AG04450 (cell line): ENCODE data around the gene NUP188. TPM values are rescaled to one million over a fixed set of nuclear protein-coding genes. Genes with fewer than 3 reads are reported as not detected.
"Not testable (repeated sequence)": the region's sequence is repeated elsewhere in the genome, so short reads cannot be mapped to it uniquely, and the experiment has no call there.

ENCODE experiments used
- CTCF ChIA-PET: fragments of 300-600, 350-600 bp; formaldehyde crosslinking; extraction: SDS; loops from one replicate; lab custom pipeline; 2022; ENCODE audit warnings: antibody characterized with exemption, inconsistent platforms; lab: Charles Lee
- POLR2A ChIA-PET: fragments of 350-600 bp; formaldehyde crosslinking; extraction: SDS; loops from one replicate; lab custom pipeline; 2021; ENCODE audit warnings: antibody characterized with exemption, inconsistent platforms; lab: Yijun Ruan, JAX
- DNase-seq: peaks from one replicate; pipeline ENCODE4 v3.0.0-alpha.2; 2011; ENCODE audit warnings: low read depth, low spot score
- H3K27ac ChIP-seq: one replicate; pipeline ENCODE4 v1.5.1; 2012; ENCODE audit warnings: low read depth, low read length, control low read depth
- H3K27me3 ChIP-seq: one replicate; pipeline ENCODE4 v1.6.0; 2012; ENCODE audit warnings: low read length; ENCODE audit not compliant: control insufficient read depth, insufficient read depth
- H3K4me3 ChIP-seq: 2 replicates; pipeline ENCODE4 v1.5.1; 2011; ENCODE audit warnings: mild to moderate bottlenecking, low read depth, low read length, control low read depth
- H3K9me3 ChIP-seq: 2 replicates; pipeline ENCODE4 v1.5.1; 2012; ENCODE audit warnings: low read length; ENCODE audit not compliant: control insufficient read depth, insufficient read depth
- polyA plus RNA-seq: library from polyadenylated mRNA; depleted of rRNA; stranded (reverse); fragments of >200 nt; gene quantifications from 2 replicates; pipeline ENCODE4 v1.2.3, GENCODE V29; 2011
- TF ChIP-seq, protein P1 (sequence below): IDR thresholded peaks from 2 replicates; pipeline ENCODE4 v1.5.1; 2011; ENCODE audit warnings: low read depth, low read length, control low read depth, inconsistent platforms

The NUP188 gene
- polyA plus RNA-seq, 1 experiment, result 46.3 TPM

DNA sequence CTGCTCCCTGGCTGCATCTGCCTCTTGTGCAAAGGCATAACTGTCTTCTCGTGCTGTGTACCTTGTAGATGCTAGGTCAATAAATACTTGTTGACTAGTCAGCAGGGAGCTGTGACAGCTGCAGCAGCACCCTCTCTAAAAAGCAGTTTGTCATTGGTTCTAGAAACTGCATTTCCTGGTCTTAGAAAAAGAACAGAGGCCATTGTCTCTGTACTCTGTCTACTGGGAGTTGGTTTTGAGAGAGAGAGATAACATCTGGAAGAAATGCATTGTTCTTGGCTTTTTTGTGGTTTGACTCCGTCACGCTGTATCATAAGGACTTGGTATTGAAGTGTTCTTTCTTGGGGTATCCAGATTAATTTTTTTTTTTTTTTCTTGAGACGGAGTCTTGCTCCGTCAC is 48.3 kb downstream of the NUP188 start:
- Histone ChIP-seq H3K27ac (no peak overlapping the region), H3K9me3 (no peaks in the 10 kb centered on the region), H3K4me3 (no peak overlapping the region), H3K27me3 (no peaks in the 10 kb centered on the region)
- ChIA-PET POLR2A (no interaction called here), CTCF (interaction anchor here (1.3 kb wide), 1 partner anchor 32 kb away, joined by 5 read pairs; the partner anchor contains the start of gene SH3GLB2)
- TF ChIP-seq, protein P1, sequence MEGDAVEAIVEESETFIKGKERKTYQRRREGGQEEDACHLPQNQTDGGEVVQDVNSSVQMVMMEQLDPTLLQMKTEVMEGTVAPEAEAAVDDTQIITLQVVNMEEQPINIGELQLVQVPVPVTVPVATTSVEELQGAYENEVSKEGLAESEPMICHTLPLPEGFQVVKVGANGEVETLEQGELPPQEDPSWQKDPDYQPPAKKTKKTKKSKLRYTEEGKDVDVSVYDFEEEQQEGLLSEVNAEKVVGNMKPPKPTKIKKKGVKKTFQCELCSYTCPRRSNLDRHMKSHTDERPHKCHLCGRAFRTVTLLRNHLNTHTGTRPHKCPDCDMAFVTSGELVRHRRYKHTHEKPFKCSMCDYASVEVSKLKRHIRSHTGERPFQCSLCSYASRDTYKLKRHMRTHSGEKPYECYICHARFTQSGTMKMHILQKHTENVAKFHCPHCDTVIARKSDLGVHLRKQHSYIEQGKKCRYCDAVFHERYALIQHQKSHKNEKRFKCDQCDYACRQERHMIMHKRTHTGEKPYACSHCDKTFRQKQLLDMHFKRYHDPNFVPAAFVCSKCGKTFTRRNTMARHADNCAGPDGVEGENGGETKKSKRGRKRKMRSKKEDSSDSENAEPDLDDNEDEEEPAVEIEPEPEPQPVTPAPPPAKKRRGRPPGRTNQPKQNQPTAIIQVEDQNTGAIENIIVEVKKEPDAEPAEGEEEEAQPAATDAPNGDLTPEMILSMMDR, result no peak
- DNase-seq, result no peak

DNA sequence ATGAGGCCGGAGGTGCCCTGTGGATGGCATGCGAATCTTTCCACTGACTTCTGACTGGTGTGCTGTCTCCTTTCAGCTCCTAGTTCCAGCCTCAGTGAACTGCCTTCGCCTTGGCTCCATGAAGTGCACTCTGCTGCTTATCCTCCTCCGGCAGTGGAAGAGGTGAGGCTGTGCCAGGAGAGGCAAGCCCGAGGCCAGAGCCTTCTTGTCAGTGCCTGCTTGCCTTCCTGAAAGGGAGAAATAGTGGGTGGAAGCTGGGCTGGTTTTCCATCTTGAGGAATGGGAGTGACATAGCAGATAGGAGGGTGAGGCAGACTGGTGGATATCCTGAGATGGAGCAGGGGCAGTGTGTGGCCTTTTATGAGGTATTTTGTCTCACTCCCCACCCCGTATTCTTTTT is 51.0 kb downstream of the NUP188 start:
- H3K9me3 ChIP-seq, result no peaks in the 10 kb centered on the region
- TF ChIP-seq, protein P1, result no peak
- H3K27ac ChIP-seq, result no peak overlapping the region
- DNase-seq, result no peak
- CTCF ChIA-PET, result interaction anchor here (1.1 kb wide), 1 partner anchor 9 kb away, joined by 3 read pairs; no protein-coding TSS in a partner anchor
- no peak overlapping the region for H3K4me3 ChIP-seq
- no peaks in the 10 kb centered on the region for H3K27me3 ChIP-seq
- POLR2A ChIA-PET, result interaction anchor here (0.7 kb wide), 1 partner anchor 113 kb away, joined by 4 read pairs; no protein-coding TSS in a partner anchor

DNA sequence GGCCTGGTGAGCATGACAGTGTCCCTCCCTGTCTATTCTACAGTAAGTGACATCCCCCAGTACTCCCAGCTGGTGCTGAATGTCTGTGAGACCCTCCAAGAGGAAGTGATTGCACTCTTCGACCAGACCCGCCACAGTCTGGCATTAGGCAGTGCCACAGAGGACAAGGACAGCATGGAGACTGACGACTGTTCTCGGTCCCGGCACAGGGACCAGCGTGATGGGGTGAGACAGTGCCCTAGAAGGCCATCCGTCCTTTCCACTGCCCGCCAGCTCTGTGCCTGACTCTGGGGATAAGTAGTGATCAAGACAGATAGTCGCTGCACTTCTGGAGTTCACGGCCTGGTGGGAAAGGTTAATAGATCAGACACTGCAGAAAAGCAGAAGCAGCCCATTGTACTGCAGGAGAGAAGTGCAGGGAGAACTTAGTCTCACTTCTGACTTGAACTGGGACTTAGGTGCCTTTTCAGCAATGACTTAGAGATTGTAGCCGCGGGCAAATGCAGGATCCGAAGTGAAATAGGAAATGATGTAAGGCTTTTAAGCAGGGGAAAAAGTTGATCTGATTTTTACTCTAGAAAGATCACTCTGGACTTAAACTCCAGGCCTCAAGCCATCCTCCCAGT is 52.2 kb downstream of the NUP188 start:
- POLR2A ChIA-PET, result no interaction called here
- Histone ChIP-seq H3K27ac (no peak overlapping the region), H3K27me3 (no peaks in the 10 kb centered on the region), H3K9me3 (no peaks in the 10 kb centered on the region), H3K4me3 (no peak overlapping the region)
- CTCF ChIA-PET, result no interaction called here
- DNase-seq, result no peak
- TF ChIP-seq, protein P1, result no peak

DNA sequence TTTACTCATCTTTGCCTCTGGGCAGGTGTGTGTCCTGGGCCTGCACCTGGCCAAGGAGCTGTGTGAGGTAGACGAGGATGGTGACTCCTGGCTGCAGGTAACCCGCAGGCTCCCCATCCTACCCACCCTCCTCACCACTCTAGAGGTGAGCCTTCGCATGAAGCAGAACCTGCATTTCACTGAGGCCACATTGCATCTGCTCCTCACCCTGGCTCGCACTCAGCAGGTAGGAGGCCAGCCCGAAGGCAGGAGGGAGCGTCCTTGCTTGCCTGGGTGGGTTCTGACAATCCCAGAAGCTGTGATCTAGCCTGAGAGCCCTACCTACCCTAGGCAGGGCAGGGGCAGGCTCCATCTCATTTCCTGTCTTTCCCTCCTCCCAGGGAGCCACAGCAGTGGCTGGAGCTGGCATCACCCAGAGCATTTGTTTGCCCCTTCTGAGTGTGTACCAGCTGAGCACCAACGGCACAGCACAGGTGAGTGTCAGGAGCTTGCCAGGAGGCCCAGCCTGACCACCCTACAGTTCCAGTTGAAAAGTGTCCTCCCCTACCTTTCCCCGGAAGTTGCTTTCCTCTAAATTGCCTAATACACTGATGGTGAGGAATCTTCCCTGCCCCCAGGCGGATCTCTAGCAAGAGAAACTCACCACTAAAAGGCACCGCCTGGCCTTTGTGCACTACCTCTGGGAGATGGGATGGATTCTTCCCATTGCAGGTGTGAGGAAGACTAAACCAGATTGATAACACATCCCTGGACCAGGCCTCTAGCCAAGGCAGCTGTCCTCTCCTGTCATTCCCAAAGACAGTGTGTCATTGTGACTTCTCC is 54.2 kb downstream of the NUP188 start:
- Histone ChIP-seq H3K4me3 (no peak overlapping the region), H3K27ac (no peak overlapping the region), H3K27me3 (no peaks in the 10 kb centered on the region), H3K9me3 (no peaks in the 10 kb centered on the region)
- TF ChIP-seq, protein P1, result no peak
- CTCF ChIA-PET, result no interaction called here
- POLR2A ChIA-PET, result no interaction called here
- no peak for DNase-seq

DNA sequence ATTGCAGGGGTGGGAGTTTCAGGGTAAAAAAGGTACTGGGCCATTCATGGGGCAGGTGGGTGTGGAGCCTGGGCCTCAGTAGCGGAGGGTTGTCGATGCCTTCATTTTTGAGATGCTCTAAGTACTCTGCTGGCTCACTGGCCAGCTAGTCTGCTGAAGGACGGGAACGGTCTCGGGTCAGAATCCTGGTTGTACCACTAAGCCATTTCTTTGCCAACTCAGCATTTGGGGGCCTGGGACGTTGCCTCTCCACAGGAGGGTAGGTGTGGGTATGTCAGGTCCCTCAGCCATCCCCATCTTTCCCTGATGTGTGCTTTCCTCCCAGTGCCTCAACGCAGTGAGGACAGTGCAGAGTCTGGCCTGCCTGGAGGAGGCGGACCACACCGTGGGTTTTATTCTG is 55.5 kb downstream of the NUP188 start:
- H3K4me3 ChIP-seq, result no peak overlapping the region
- TF ChIP-seq, protein P1, result no peak
- H3K27me3 ChIP-seq, result no peaks in the 10 kb centered on the region
- H3K9me3 ChIP-seq, result no peaks in the 10 kb centered on the region
- ChIA-PET CTCF (interaction anchor here (0.9 to 1.2 kb wide), 3 partner anchors 25 to 74 kb away, joined by 3 to 5 read pairs (median 3); partner anchors contain the start of gene SH3GLB2), POLR2A (no interaction called here)
- no peak for DNase-seq
- no peak overlapping the region for H3K27ac ChIP-seq

DNA sequence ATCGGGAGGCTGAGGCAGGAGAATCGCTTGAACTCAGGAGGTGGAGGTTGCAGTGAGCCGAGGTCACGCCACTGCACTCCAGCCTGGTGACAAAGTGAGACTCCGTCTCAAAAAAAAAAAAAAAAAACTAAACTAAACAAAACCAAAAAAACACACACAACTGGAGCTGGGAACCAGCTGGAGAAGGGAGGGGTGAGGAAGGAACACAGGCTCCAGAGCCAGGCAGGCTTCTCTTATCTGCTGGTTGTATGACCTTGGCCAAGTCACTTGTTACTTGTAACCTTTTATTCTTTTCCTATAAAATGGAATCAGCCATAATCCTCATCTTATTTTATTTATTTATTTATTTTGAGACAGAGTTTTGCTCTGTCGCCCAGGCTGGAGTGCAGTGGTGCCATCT is 56.7 kb downstream of the NUP188 start:
- ChIA-PET CTCF (interaction anchor here (0.7 to 2.4 kb wide), 5 partner anchors 10 to 1146 kb away, joined by 3 to 6 read pairs (median 5); partner anchors contain the start of gene SH3GLB2), POLR2A (interaction anchor here (0.6 kb wide), 1 partner anchor 287 kb away, joined by 3 read pairs; no protein-coding TSS in a partner anchor)
- not testable (repeated sequence) for H3K4me3 ChIP-seq, H3K9me3 ChIP-seq, H3K27ac ChIP-seq, H3K27me3 ChIP-seq, DNase-seq
